Osteoblast (primary cell): ENCODE results near the gene NRG3. TPM values are rescaled to one million over a fixed set of nuclear protein-coding genes. Genes with fewer than 3 reads are reported as not detected.

Experiments
- DNase-seq: peaks from one replicate; pipeline ENCODE4 v3.0.0; 2011; ENCODE audit warnings: low spot score, mixed read lengths; ENCODE audit not compliant: insufficient read length; ENCODE audit errors: missing footprints
- H2AFZ ChIP-seq: 2 replicates; pipeline ENCODE4 v1.6.0; 2011; ENCODE audit warnings: mild to moderate bottlenecking, low read length
- H3K27ac ChIP-seq: 2 replicates; pipeline ENCODE4 v1.5.1; 2011; ENCODE audit warnings: mild to moderate bottlenecking, low read depth, low read length, moderate library complexity
- H3K27me3 ChIP-seq: 2 replicates; pipeline ENCODE4 v1.6.0; 2012; ENCODE audit warnings: mild to moderate bottlenecking, control low read depth, inconsistent platforms, low read length, moderate library complexity; ENCODE audit not compliant: insufficient read depth
- H3K36me3 ChIP-seq: 2 replicates; pipeline ENCODE4 v1.5.1; 2011; ENCODE audit warnings: mild to moderate bottlenecking, low read length, control low read depth, moderate library complexity; ENCODE audit not compliant: insufficient read depth
- H3K4me1 ChIP-seq: 2 replicates; pipeline ENCODE4 v1.5.1; 2011; ENCODE audit warnings: mild to moderate bottlenecking, low read length, control low read depth, moderate library complexity; ENCODE audit not compliant: insufficient read depth
- H3K4me2 ChIP-seq: 2 replicates; pipeline ENCODE4 v1.6.0; 2011; ENCODE audit warnings: mild to moderate bottlenecking, low read length; ENCODE audit not compliant: insufficient read depth
- H3K4me3 ChIP-seq: fragments of 200-600 bp; sonication (generic); 3 replicates; pipeline ENCODE4 v1.5.1; 2012; ENCODE audit warnings: mild to moderate bottlenecking, low read length, inconsistent platforms; ENCODE audit not compliant: insufficient read depth
- H3K79me2 ChIP-seq: 2 replicates; pipeline ENCODE4 v1.6.0; 2012; ENCODE audit warnings: mild to moderate bottlenecking, low read length, control low read depth, inconsistent platforms; ENCODE audit not compliant: insufficient read depth
- H3K9me3 ChIP-seq: 2 replicates; pipeline ENCODE4 v1.5.1; 2011; ENCODE audit warnings: low read depth, low read length, control low read depth
- H4K20me1 ChIP-seq: 2 replicates; pipeline ENCODE4 v1.6.0; 2012; ENCODE audit warnings: mild to moderate bottlenecking, low read length, control low read depth; ENCODE audit not compliant: insufficient read depth
- CTCF ChIP-seq: IDR thresholded peaks from 2 replicates; pipeline ENCODE4 v1.5.1; 2011; ENCODE audit warnings: mild to moderate bottlenecking, low read depth, low read length, moderate library complexity; ENCODE audit errors: extremely low read depth
- total RNA-seq: library from RNA; depleted of rRNA; stranded (reverse); fragments of >200 nt; gene quantifications from 2 replicates; pipeline ENCODE4 v1.2.3, GENCODE V29; 2012

The NRG3 gene
- total RNA-seq, 1 donor = not detected

- no peak overlapping the region for H2AFZ ChIP-seq
- no peak overlapping the region for H3K4me3 ChIP-seq
- H3K27ac ChIP-seq = no peak overlapping the region
Measured at GRCh38 chr10:82934947-82935346, 1060.0 kb downstream of the NRG3 start.

DNA sequence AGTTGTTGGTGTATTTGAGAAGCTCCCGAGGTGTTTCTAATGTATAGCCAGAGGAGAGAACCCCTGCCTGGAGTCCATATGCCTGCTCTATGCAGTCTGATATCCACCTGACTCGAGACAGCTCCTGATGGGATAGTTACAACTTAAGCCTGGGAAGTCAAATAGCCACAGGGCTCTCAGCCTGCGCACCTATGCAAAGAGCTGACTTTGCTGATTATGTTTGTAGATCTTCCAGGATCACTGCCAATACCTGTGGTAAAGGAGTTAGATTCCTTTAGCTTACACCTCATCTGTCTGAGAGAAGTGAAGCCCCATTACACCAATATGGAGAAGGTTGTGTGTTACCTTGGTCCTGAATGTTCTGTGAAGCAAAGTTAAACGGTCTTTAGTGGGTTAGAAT lies 1063.3 kb downstream of the NRG3 start:
- Histone ChIP-seq H3K27me3 (no peaks in the 10 kb centered on the region), H2AFZ (no peak overlapping the region), H3K9me3 (no peaks in the 10 kb centered on the region), H3K36me3 (no peaks in the 10 kb centered on the region), H3K4me1 (no peaks in the 10 kb centered on the region), H4K20me1 (no peaks in the 10 kb centered on the region), H3K27ac (no peak overlapping the region), H3K4me2 (no peak overlapping the region), H3K4me3 (no peak overlapping the region), H3K79me2 (no peaks in the 10 kb centered on the region)
- no peak for TF ChIP-seq CTCF
- no peak for DNase-seq

More at GRCh38 chr10:82934947-82935346, 1060.0 kb downstream of the NRG3 start:
- Histone ChIP-seq H3K27me3 (no peaks in the 10 kb centered on the region), H3K4me2 (no peak overlapping the region), H4K20me1 (no peaks in the 10 kb centered on the region), H3K79me2 (no peaks in the 10 kb centered on the region), H3K4me1 (no peaks in the 10 kb centered on the region), H3K36me3 (no peaks in the 10 kb centered on the region), H3K9me3 (no peaks in the 10 kb centered on the region)
- no peak for DNase-seq
- no peak for TF ChIP-seq CTCF

DNA sequence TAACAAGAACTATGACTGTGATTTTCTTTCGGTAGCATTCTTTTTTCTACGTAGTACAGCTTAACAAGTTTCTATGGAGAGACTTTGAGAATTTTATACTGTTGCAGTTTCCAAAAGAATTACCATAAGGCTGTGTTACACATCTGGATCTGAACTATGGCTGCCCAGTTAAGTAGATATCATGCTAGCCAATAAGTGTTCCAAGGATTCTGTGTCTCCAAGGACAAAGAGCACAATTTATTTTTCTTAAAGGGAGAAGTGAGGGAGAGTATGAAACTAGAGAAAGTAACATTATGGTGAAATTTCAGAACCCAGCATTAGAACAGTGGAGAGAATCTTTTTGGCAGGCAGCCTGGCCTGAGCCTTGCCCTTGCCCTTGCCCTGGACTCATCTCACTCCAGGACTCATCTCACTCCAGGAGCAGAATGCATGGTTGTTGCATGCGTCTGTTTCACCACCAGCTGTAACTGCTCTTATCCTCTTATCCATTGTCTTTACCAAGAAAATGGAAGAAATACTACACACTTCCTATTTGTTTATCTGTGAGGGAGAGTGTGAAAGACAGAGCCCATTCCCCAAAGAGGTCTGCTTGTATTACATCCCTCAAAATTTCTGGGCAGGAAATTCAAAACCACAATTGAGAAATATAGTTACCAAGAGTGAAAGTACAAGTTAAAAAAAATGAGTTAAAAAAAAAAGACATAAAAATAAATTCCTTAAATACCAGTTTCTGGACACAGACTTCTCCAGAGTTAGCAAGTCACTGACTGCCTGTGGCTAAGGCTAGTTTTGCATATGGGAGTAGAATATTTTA lies 1067.5 kb downstream of the NRG3 start:
- no peak for TF ChIP-seq CTCF
- Histone ChIP-seq H3K9me3 (no peaks in the 10 kb centered on the region), H3K27ac (no peak overlapping the region), H3K36me3 (no peaks in the 10 kb centered on the region), H3K27me3 (no peaks in the 10 kb centered on the region), H4K20me1 (no peaks in the 10 kb centered on the region), H3K4me1 (no peaks in the 10 kb centered on the region), H3K4me2 (no peak overlapping the region), H2AFZ (no peak overlapping the region), H3K79me2 (no peaks in the 10 kb centered on the region), H3K4me3 (no peak overlapping the region)
- DNase-seq = no peak

DNA sequence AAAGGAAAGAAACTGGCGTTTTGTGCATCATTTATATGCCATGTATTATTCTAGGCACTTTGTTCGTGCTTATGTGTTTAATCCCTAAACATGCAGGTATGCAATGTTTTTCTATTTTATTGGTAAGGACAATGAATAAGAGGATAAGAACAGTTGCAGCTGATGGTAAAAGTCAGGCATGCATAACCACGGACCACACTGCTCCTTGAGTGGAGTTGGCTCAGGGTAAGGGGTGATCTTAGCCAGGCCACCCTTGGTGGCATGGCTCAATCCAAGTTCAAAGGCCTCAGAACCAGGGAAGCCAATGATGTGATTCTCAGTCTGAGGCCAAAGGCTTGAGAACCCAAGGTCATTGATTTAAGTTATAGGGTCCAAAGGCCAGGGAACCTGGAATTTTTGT lies 1068.1 kb downstream of the NRG3 start:
- no peak for TF ChIP-seq CTCF
- no peak overlapping the region for H3K4me2 ChIP-seq

More for the DNA sequence above, 1068.1 kb downstream of the NRG3 start:
- Histone ChIP-seq H3K79me2 (no peaks in the 10 kb centered on the region), H3K4me1 (no peaks in the 10 kb centered on the region), H3K27me3 (no peaks in the 10 kb centered on the region), H3K36me3 (no peaks in the 10 kb centered on the region), H2AFZ (no peak overlapping the region), H3K9me3 (no peaks in the 10 kb centered on the region), H4K20me1 (no peaks in the 10 kb centered on the region), H3K4me3 (no peak overlapping the region), H3K27ac (no peak overlapping the region)
- no peak for DNase-seq
